Coronary artery (tissue), 2 donors: ENCODE data around the gene TTR.

Source experiments
- DNase-seq: peaks from one replicate; pipeline ENCODE4 v3.0.0-alpha.2; 2017; ENCODE audit warnings: low spot score
- H3K27ac ChIP-seq, 2 donors: fragments of 200-600 bp; sonication (generic); one replicate each; pipeline ENCODE4 v1.5.1; 2016 to 2019
- H3K4me3 ChIP-seq: fragments of 200-600 bp; sonication (generic); 2 replicates; pipeline ENCODE4 v1.5.1; 2016; ENCODE audit warnings: mild to moderate bottlenecking, moderate library complexity
- CTCF ChIP-seq: fragments of 200-600 bp; sonication (generic); IDR thresholded peaks from one replicate; pipeline ENCODE4 v1.5.1; 2019; ENCODE audit warnings: antibody characterized with exemption

TTR gene

GRCh38 chr18:31614044-31614443 lies 22.4 kb downstream of the TTR start:
- no peak for DNase-seq
- no peak for TF ChIP-seq CTCF
- no peak overlapping the region for H3K4me3 ChIP-seq
- H3K27ac ChIP-seq = no peak overlapping the region

GRCh38 chr18:31616586-31616985 lies 24.9 kb downstream of the TTR start:
- no peak overlapping the region for H3K4me3 ChIP-seq
- no peak for TF ChIP-seq CTCF
- no peak for DNase-seq
- no peak overlapping the region for H3K27ac ChIP-seq

- no peak for TF ChIP-seq CTCF
- H3K4me3 ChIP-seq = no peak overlapping the region
- no peak for DNase-seq
- H3K27ac ChIP-seq = no peak overlapping the region
Observed at GRCh38 chr18:31617031-31617717, 25.5 kb downstream of the TTR start.

- H3K27ac ChIP-seq = no peak overlapping the region
- H3K4me3 ChIP-seq = no peak overlapping the region
- DNase-seq = no peak
- TF ChIP-seq CTCF = no peak
Observed at GRCh38 chr18:31618801-31619200, 27.1 kb downstream of the TTR start.

- Histone ChIP-seq H3K4me3 (no peak overlapping the region), H3K27ac (no peak overlapping the region)
- no peak for DNase-seq
- no peak for TF ChIP-seq CTCF
Observed at GRCh38 chr18:31619291-31619690, 27.6 kb downstream of the TTR start.

GRCh38 chr18:31624892-31625640 lies 33.4 kb downstream of the TTR start:
- no peak for TF ChIP-seq CTCF
- DNase-seq = no peak
- Histone ChIP-seq H3K4me3 (no peak overlapping the region), H3K27ac (no peak overlapping the region)

GRCh38 chr18:31626409-31626808 lies 34.7 kb downstream of the TTR start:
- no peak for TF ChIP-seq CTCF
- Histone ChIP-seq H3K4me3 (no peak overlapping the region), H3K27ac (no peak overlapping the region)
- no peak for DNase-seq
